HepG2 (cell line): ENCODE data around the gene SENP5. TPM values are rescaled to one million over a fixed set of nuclear protein-coding genes. Genes with fewer than 3 reads are reported as not detected.

ENCODE experiments used
- ATAC-seq: fragments of 200-7000 bp; cut with Tn5 transposase; 3 replicates; pipeline ENCODE4 v1.9.1; 2020; ENCODE audit warnings: mild to moderate bottlenecking, moderate library complexity
- BruUV-seq: library from RNA; stranded (reverse); fragments of 400-500 nt; replicated peaks from 2 replicates; lab custom pipeline; 2021; lab: Mats Ljungman, UMichigan
- CTCF ChIA-PET: fragments of 300-600 bp; formaldehyde crosslinking; extraction: SDS; loops from one replicate; lab custom pipeline; 2021; ENCODE audit warnings: low total read pairs, inconsistent platforms, low intra/inter-chr PET ratio; lab: Yijun Ruan, JAX
- POLR2A ChIA-PET: fragments of 350-600 bp; sonication (Branson Sonifier 250); formaldehyde crosslinking; loops from one replicate; lab custom pipeline; 2020; ENCODE audit warnings: antibody characterized with exemption, inconsistent platforms; lab: Yijun Ruan, JAX
- DNase-seq: peaks from one replicate; pipeline ENCODE4 v3.0.0-alpha.2; 2015; ENCODE audit warnings: low spot score
- FAIRE-seq: peaks from 3 replicates; lab custom pipeline; 2011; peaks lifted over from hg19 to GRCh38; lab: Jason Lieb, UNC
- H2AFZ ChIP-seq: one replicate; pipeline ENCODE4 v1.6.1; 2011; ENCODE audit warnings: low read length, inconsistent platforms
- H3K27ac ChIP-seq: fragments of 300-600 bp; 3 replicates; pipeline ENCODE4 v1.8.0; 2011; ENCODE audit warnings: mixed run types, mild to moderate bottlenecking, mixed read lengths, low read length, inconsistent platforms; ENCODE audit not compliant: insufficient read depth; ENCODE audit errors: extremely low read length
- H3K27me3 ChIP-seq, 2 experiments: fragments of 200-600 bp in 1 of 2; 2 replicates in 1 of 2; 3 replicates in 1 of 2; pipeline versions ENCODE4 v1.6.0 to v1.8.0; 2011; ENCODE audit warnings: low read length in 2 of 2, mild to moderate bottlenecking in 2 of 2, moderate library complexity in 2 of 2, inconsistent platforms in 1 of 2; ENCODE audit not compliant: insufficient read depth in 2 of 2, control insufficient read depth in 1 of 2
- H3K36me3 ChIP-seq, 2 experiments: fragments of 200-600 bp in 1 of 2; replicated peaks in 1 of 2; 2 replicates in 1 of 2; 3 replicates in 1 of 2; pipeline versions ENCODE4 v1.5.1 to v1.8.0; 2011; ENCODE audit warnings: low read length in 2 of 2, inconsistent platforms in 1 of 2; ENCODE audit not compliant: insufficient read depth in 2 of 2, control insufficient read depth in 1 of 2
- H3K4me1 ChIP-seq: 2 replicates; pipeline ENCODE4 v1.5.1; 2012; ENCODE audit warnings: low read length, inconsistent platforms; ENCODE audit not compliant: insufficient read depth
- H3K4me2 ChIP-seq: 2 replicates; pipeline ENCODE4 v1.6.0; 2011; ENCODE audit warnings: low read depth, low read length, inconsistent platforms
- H3K4me3 ChIP-seq, 3 experiments: fragments of 200-600 bp in 1 of 3; sonication (generic), shearing (Covaris generic) in 1 of 3; replicated peaks in 1 of 3; 2 replicates each; pipeline ENCODE4 v1.5.1; 2011 to 2016; ENCODE audit warnings: low read length in 3 of 3, inconsistent platforms in 2 of 3, low read depth in 2 of 3, mild to moderate bottlenecking in 2 of 3, control low read depth in 1 of 3, mixed read lengths in 1 of 3; ENCODE audit not compliant: insufficient read depth in 1 of 3
- H3K79me2 ChIP-seq: one replicate; pipeline ENCODE4 v1.6.1; 2011; ENCODE audit warnings: low read length, inconsistent platforms; ENCODE audit not compliant: insufficient read depth
- H3K9ac ChIP-seq: 2 replicates; pipeline ENCODE4 v1.6.0; 2011; ENCODE audit warnings: mild to moderate bottlenecking, low read depth, low read length, inconsistent platforms; ENCODE audit not compliant: insufficient read depth
- H3K9me3 ChIP-seq: 2 replicates; pipeline ENCODE4 v1.5.1; 2012; ENCODE audit warnings: mild to moderate bottlenecking, low read length
- H4K20me1 ChIP-seq: 2 replicates; pipeline ENCODE4 v1.6.0; 2011; ENCODE audit warnings: inconsistent platforms, mild to moderate bottlenecking, low read length, moderate library complexity; ENCODE audit not compliant: insufficient read depth
- ADNP ChIP-seq: sonication (generic); formaldehyde crosslinking; IDR thresholded peaks from 2 replicates; pipeline ENCODE4 v1.4.0; 2020; ENCODE audit warnings: missing genetic modification reagents
- E2F5 ChIP-seq: sonication (generic); formaldehyde crosslinking; conservative IDR thresholded peaks from 2 replicates; pipeline ENCODE4 v1.4.0; 2020; ENCODE audit warnings: missing genetic modification reagents
- FOXK1 ChIP-seq: sonication (generic); formaldehyde crosslinking; IDR thresholded peaks from 2 replicates; pipeline ENCODE4 v1.4.0; 2020; ENCODE audit warnings: low read depth, missing genetic modification reagents, borderline replicate concordance
- GLI4 ChIP-seq: sonication (generic); formaldehyde crosslinking; IDR thresholded peaks from 2 replicates; pipeline ENCODE4 v1.5.1; 2020; ENCODE audit warnings: missing genetic modification reagents, mild to moderate bottlenecking, moderate library complexity, borderline replicate concordance
- MTA1 ChIP-seq: sonication (generic); formaldehyde crosslinking; IDR thresholded peaks from 2 replicates; pipeline ENCODE4 v1.4.0; 2020; ENCODE audit warnings: missing genetic modification reagents, mild to moderate bottlenecking, borderline replicate concordance
- SMAD3 ChIP-seq: sonication (generic); formaldehyde crosslinking; IDR thresholded peaks from 2 replicates; pipeline ENCODE4 v1.4.0; 2020; ENCODE audit warnings: missing genetic modification reagents
- WIZ ChIP-seq: sonication (generic); formaldehyde crosslinking; IDR thresholded peaks from 2 replicates; pipeline ENCODE4 v1.5.1; 2020; ENCODE audit warnings: mild to moderate bottlenecking, missing genetic modification reagents
- XBP1 ChIP-seq: sonication (generic); formaldehyde crosslinking; IDR thresholded peaks from 2 replicates; pipeline ENCODE4 v1.5.0; 2020; ENCODE audit warnings: missing genetic modification reagents
- ZBED4 ChIP-seq: sonication (generic); formaldehyde crosslinking; IDR thresholded peaks from 2 replicates; pipeline ENCODE4 v1.4.0; 2020; ENCODE audit warnings: missing genetic modification reagents, borderline replicate concordance
- ZBTB25 ChIP-seq: IDR thresholded peaks from 2 replicates; pipeline ENCODE4 v1.6.1; 2018; ENCODE audit warnings: missing genetic modification reagents
- ZNF292 ChIP-seq: sonication (generic); formaldehyde crosslinking; IDR thresholded peaks from 2 replicates; pipeline ENCODE4 v1.8.1; 2022; ENCODE audit warnings: mild to moderate bottlenecking, low read depth, missing genetic modification reagents, borderline replicate concordance
- ZNF616 ChIP-seq: sonication (generic); formaldehyde crosslinking; IDR thresholded peaks from 2 replicates; pipeline ENCODE4 v1.5.0; 2020; ENCODE audit warnings: low read depth, mild to moderate bottlenecking, missing genetic modification reagents
- ZNF703 ChIP-seq: sonication (generic); formaldehyde crosslinking; IDR thresholded peaks from 2 replicates; pipeline ENCODE4 v1.5.1; 2020; ENCODE audit warnings: missing genetic modification reagents, mild to moderate bottlenecking, moderate library complexity, borderline replicate concordance
- ZNF724P ChIP-seq: sonication (generic); formaldehyde crosslinking; IDR thresholded peaks from 2 replicates; pipeline ENCODE4 v1.8.0; 2022; ENCODE audit warnings: missing genetic modification reagents, borderline replicate concordance
- ZNF784 ChIP-seq: sonication (generic); formaldehyde crosslinking; IDR thresholded peaks from 2 replicates; pipeline ENCODE4 v1.5.1; 2020; ENCODE audit warnings: missing genetic modification reagents, mild to moderate bottlenecking, borderline replicate concordance
- ZNF788 ChIP-seq: sonication (generic); formaldehyde crosslinking; IDR thresholded peaks from 2 replicates; pipeline ENCODE4 v1.5.0; 2020; ENCODE audit warnings: mild to moderate bottlenecking, missing genetic modification reagents, borderline replicate concordance
- WGBS: methylation state at CpG from one replicate; pipeline ENCODE4 v1.1.6; 2017; ENCODE audit warnings: low lambda C conversion rate; 5-methylcytosine and 5-hydroxymethylcytosine counted together
- in situ Hi-C: cut with HindIII; loops from 2 replicates; pipeline ENCODE4 v1.10.0; 2017; ENCODE audit warnings: low pct_unique_long_range_greater_than_20kb; ENCODE audit not compliant: extremely low pct_ligation_motif_present
- intact Hi-C: fragments of 100-400 bp; cut with micrococcal nuclease; formaldehyde crosslinking; loops from one replicate; pipeline ENCODE4 v1.10.0; 2022; ENCODE audit not compliant: unreplicated experiment
- polyA plus RNA-seq, 8 experiments: library from polyadenylated mRNA; depleted of rRNA in 3 of 8; stranded (reverse) in 7 of 8; unstranded in 1 of 8; fragments of >200 nt; fragmentation: Illumina TruSeq in 4 of 8; extraction: Trizol in 4 of 8; gene quantifications; 2 replicates each; pipeline versions ENCODE4 v1.2.1 to v1.2.3, GENCODE V29; 2011 to 2016; ENCODE audit warnings: low read depth in 4 of 8, missing spikeins in 1 of 8, mixed read lengths in 1 of 8; ENCODE audit not compliant: insufficient read depth in 1 of 8
- total RNA-seq, 5 experiments: library from RNA; depleted of rRNA; stranded (reverse); fragments of >200 nt; fragmentation: Illumina TruSeq; extraction: Trizol; gene quantifications; 2 replicates each; pipeline ENCODE4 v1.2.3, GENCODE V29; 2016; ENCODE audit warnings: low read depth in 1 of 5

The SENP5 gene
- total and polyA plus RNA-seq, 2 of the 13 experiments (the other 11 are each of a cell fraction or from before 2014, with no cell fraction given), result 17.6 to 30.9 TPM

- peak overlapping the region in 2 of 3 experiments; percentile 11 to 44; a peak in 3 of 6 replicates for H3K4me3 ChIP-seq
- peaks cover 95% of the 10 kb centered on the region for H3K4me1 ChIP-seq
- intact Hi-C loops, result loop anchor here (2.0 kb wide), 1 partner anchor 22 kb away; no protein-coding TSS in a partner anchor
- no peaks in the 10 kb centered on the region; the same call in 1 of the 2 replicates for H4K20me1 ChIP-seq
- WGBS, result 56% methylated on average over 22 of the region's 22 CpGs
- peak overlapping the region; percentile 41 for H3K27ac ChIP-seq
- in situ Hi-C loops, result no loop called here
- H3K9me3 ChIP-seq, result no peaks in the 10 kb centered on the region
- ATAC-seq, result peak; percentile 90
- BruUV-seq, result no TSS peak
- H3K9ac ChIP-seq, result peak overlapping the region; percentile 24; the same call in 1 of the 2 replicates
- peak; percentile 63 for DNase-seq
- H3K36me3 ChIP-seq, result peaks cover 0 to 3% of the 10 kb centered on the region in 2 experiments; a peak in 1 of 5 replicates
- H3K27me3 ChIP-seq, result no peaks in the 10 kb centered on the region; a peak in 1 of 5 replicates
- H2AFZ ChIP-seq, result no peak overlapping the region
- peak overlapping the region; percentile 52 for H3K4me2 ChIP-seq
- peaks cover 8% of the 10 kb centered on the region for H3K79me2 ChIP-seq
- no peak for FAIRE-seq
- CTCF ChIA-PET, result interaction anchor here (1.9 kb wide), 1 partner anchor 21 kb away, joined by 15 read pairs; the partner anchor contains the start of gene PIGZ
- POLR2A ChIA-PET, result no interaction called here
- TF ChIP-seq GLI4 (no peak), FOXK1 (no peak), SMAD3 (CRISPR knock-in tag) (no peak), ZNF788 (CRISPR knock-in tag) (no peak), ADNP (CRISPR knock-in tag) (peak; percentile 48; the same call in 1 of the 2 replicates), ZNF703 (CRISPR knock-in tag) (no peak), ZNF784 (no peak), ZNF292 (CRISPR knock-in tag) (no peak), E2F5 (no peak), MTA1 (peak; percentile 63; the same call in 1 of the 2 replicates), ZNF724P (CRISPR knock-in tag) (no peak), ZBED4 (no peak), WIZ (no peak), ZBTB25 (no peak), ZNF616 (no peak), XBP1 (no peak)
Observed at GRCh38 chr3:196948442-196949284, 80.9 kb downstream of the SENP5 start.
